ENCODE measurements around the gene TCEAL3. TPM values are rescaled to one million over a fixed set of nuclear protein-coding genes. Genes with fewer than 3 reads are reported as not detected.
A peak's percentile ranks its signal among the peaks of the same experiment; 100 is the strongest.

The TCEAL3 gene
- total RNA-seq, 2 experiments from 2014 or later, result 5.6 to 7.9 TPM

- H3K4me3 Mint-ChIP-seq, result no peak overlapping the region
- H3K27ac Mint-ChIP-seq, result no peak overlapping the region
- peaks cover 18% of the 10 kb centered on the region for H3K4me1 Mint-ChIP-seq (ENCODE audit: low read depth)
- peak; percentile 28 for ATAC-seq
- peaks cover 1% of the 10 kb centered on the region for H3K36me3 Mint-ChIP-seq (ENCODE audit: low read depth)
- ChIA-PET CTCF (no interaction called here), POLR2A (no interaction called here)
- intact Hi-C loops (cut with micrococcal nuclease), result no loop called here
- DNase-seq, result no peak
- H3K27me3 Mint-ChIP-seq, result no peaks in the 10 kb centered on the region
- no peak for TF ChIP-seq CTCF (IDR thresholded peaks at IDR 0.05)
- no peaks in the 10 kb centered on the region for H3K9me3 Mint-ChIP-seq
Measured at GRCh38 chrX:103626855-103627254, 19.1 kb downstream of the TCEAL3 start.

- H3K9me3 Mint-ChIP-seq, result no peaks in the 10 kb centered on the region
- ATAC-seq (peak; percentile 68), DNase-seq (peak; percentile 65)
- peak within 1 kb of the TSS; percentile 88 for H3K4me3 Mint-ChIP-seq
- H3K4me1 Mint-ChIP-seq (ENCODE audit: low read depth), result peaks cover 18% of the 10 kb centered on the region
- no peaks in the 10 kb centered on the region for H3K27me3 Mint-ChIP-seq
- intact Hi-C loops (cut with micrococcal nuclease), result no loop called here
- ChIA-PET CTCF (no interaction called here), POLR2A (interaction anchor here (0.7 kb wide), 1 partner anchor 19 kb away, joined by 3 read pairs; no protein-coding TSS in a partner anchor)
- no peak for TF ChIP-seq CTCF (IDR thresholded peaks at IDR 0.05)
- H3K27ac Mint-ChIP-seq, result peak within 1 kb of the TSS; percentile 89
- H3K36me3 Mint-ChIP-seq (ENCODE audit: low read depth), result peaks cover 1% of the 10 kb centered on the region
Measured at GRCh38 chrX:103628386-103629317, 20.9 kb downstream of the TCEAL3 start, which contains the start of gene TCEAL1. TSS of gene TCEAL1 (plus strand) at chrX:103628975. CDS start at chrX:103629917, 942 bp downstream.

GRCh38 chrX:103629318-103630170 is 21.8 kb downstream of the TCEAL3 start:
- Mint-ChIP-seq H3K27me3 (no peaks in the 10 kb centered on the region), H3K4me3 (peak overlapping the region; percentile 88), H3K4me1 (ENCODE audit: low read depth) (peaks cover 18% of the 10 kb centered on the region), H3K27ac (peak overlapping the region; percentile 89), H3K36me3 (ENCODE audit: low read depth) (peaks cover 1% of the 10 kb centered on the region), H3K9me3 (no peaks in the 10 kb centered on the region)
- no peak for TF ChIP-seq CTCF (IDR thresholded peaks at IDR 0.05)
- peak; percentile 55 for ATAC-seq
- POLR2A ChIA-PET, result interaction anchor here (0.7 kb wide), 1 partner anchor 18 kb away, joined by 3 read pairs; no protein-coding TSS in a partner anchor
- peak; percentile 29 for DNase-seq
- CTCF ChIA-PET, result no interaction called here
- intact Hi-C loops (cut with micrococcal nuclease), result loop anchor here (10.0 kb wide), 1 partner anchor 55 kb away; the partner anchor contains the start of gene MORF4L2

- intact Hi-C loops (cut with micrococcal nuclease), result loop anchor here (10.0 kb wide), 1 partner anchor 55 kb away; the partner anchor contains the start of gene MORF4L2
- no peak overlapping the region for H3K27ac Mint-ChIP-seq
- no peaks in the 10 kb centered on the region for H3K27me3 Mint-ChIP-seq
- POLR2A ChIA-PET, result no interaction called here
- H3K36me3 Mint-ChIP-seq (ENCODE audit: low read depth), result peaks cover 1% of the 10 kb centered on the region
- peak overlapping the region; percentile 88 for H3K4me3 Mint-ChIP-seq
- no peaks in the 10 kb centered on the region for H3K9me3 Mint-ChIP-seq
- peaks cover 18% of the 10 kb centered on the region for H3K4me1 Mint-ChIP-seq (ENCODE audit: low read depth)
- CTCF ChIA-PET, result no interaction called here
- no peak for TF ChIP-seq CTCF (IDR thresholded peaks at IDR 0.05)
- DNase-seq (no peak), ATAC-seq (no peak)
Measured at GRCh38 chrX:103630171-103630511, 22.4 kb downstream of the TCEAL3 start.
